Skeletal muscle cell (primary cell): ENCODE data around the gene LCOR.

ENCODE experiments used
- DNase-seq: peaks from one replicate; pipeline ENCODE4 v3.0.0-alpha.2; 2010; ENCODE audit warnings: low read depth
- H3K4me3 ChIP-seq: 2 replicates; pipeline ENCODE4 v1.5.1; 2011; ENCODE audit warnings: low read depth, mild to moderate bottlenecking, control low read depth, low read length, moderate library complexity

LCOR gene

GRCh38 chr10:97001183-97001991, 169.3 kb downstream of the LCOR start:
- H3K4me3 ChIP-seq, result no peak overlapping the region
- DNase-seq, result no peak

DNA sequence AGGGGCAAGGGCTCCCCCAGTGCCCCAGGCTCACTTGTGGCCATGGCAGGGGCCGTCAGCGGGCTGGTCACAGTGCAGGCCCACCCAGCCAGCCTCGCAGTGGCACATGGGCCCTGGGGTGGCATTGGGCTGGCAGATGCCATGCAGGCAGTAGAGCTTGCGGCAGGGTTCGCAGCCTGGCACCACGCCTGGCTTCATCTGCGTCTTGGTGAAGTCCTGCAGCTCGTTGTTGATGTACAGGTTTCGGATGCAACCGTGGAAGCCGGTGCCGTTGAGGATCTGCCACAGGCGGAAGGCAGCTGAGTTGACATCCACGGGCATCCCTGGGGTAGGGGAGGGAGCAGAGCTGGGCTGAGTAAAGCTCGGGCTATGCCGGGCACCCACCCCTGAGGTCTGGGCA, 170.6 kb downstream of the LCOR start:
- no peak for DNase-seq
- no peak overlapping the region for H3K4me3 ChIP-seq

DNA sequence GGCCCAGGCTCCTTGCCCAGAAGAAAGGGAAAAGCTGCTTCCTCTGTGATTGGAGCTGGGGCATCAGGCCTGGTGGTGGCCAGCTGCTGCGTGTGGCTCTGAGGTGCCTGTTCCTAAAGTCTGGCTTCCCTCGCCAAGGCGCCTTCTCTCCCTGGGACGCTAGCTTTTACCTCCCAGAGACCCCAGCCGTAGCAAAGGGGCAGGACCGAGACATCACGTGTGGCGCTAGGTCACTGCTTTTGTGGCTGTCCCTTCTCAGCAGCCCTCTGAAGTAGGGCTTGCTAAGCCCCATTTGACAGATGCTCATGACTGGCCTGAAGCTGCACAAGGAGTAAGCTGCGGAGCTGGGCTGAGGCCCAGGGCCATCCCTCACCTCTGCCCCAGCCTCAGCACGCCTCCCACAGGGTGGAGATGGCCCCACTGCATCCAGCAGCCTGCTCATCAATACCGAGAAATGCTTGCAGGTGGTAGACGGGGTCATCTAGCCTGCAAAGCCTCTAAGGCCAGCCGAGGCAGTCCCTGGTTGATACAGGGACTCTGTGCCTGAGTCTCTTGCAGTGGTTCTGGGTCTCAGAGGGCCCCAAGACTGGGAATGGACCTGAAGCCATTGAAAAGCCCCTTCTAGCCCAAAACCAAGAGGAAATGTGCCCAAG, 171.2 kb downstream of the LCOR start:
- H3K4me3 ChIP-seq, result no peak overlapping the region
- no peak for DNase-seq

- H3K4me3 ChIP-seq, result no peak overlapping the region
- no peak for DNase-seq
Measured at GRCh38 chr10:97003804-97004201, 171.7 kb downstream of the LCOR start.

- H3K4me3 ChIP-seq, result no peak overlapping the region
- DNase-seq, result no peak
Measured at GRCh38 chr10:97004591-97004990, 172.5 kb downstream of the LCOR start.

- DNase-seq, result no peak
- no peak overlapping the region for H3K4me3 ChIP-seq
Measured at GRCh38 chr10:97005349-97005748, 173.3 kb downstream of the LCOR start.

- H3K4me3 ChIP-seq, result no peak overlapping the region
- DNase-seq, result no peak
Measured at GRCh38 chr10:97006364-97006763, 174.3 kb downstream of the LCOR start.

GRCh38 chr10:97007417-97007816, 175.3 kb downstream of the LCOR start:
- no peak for DNase-seq
- H3K4me3 ChIP-seq, result no peak overlapping the region

GRCh38 chr10:97010695-97011206, 178.7 kb downstream of the LCOR start:
- H3K4me3 ChIP-seq, result no peak overlapping the region
- DNase-seq, result no peak

DNA sequence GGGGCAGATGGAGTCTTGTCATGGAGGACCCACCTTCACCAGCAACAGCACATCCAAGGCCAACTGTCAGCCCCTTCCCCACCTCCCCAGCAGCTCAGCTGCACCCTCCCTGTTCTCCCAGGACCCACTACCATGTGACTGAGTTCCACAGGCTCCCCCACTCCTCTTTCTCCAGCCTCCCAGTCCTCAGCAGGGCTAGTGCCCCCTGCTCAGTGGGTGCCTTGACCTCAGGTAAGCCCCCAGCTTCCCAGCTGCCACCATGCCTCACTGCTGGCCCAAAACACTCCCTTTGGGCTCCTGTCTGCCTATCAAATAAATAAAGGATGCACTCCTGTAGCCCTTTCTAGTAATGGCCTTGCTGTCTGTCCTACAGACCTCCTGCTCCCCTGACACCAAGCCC, 179.3 kb downstream of the LCOR start:
- DNase-seq, result no peak
- H3K4me3 ChIP-seq, result no peak overlapping the region

DNA sequence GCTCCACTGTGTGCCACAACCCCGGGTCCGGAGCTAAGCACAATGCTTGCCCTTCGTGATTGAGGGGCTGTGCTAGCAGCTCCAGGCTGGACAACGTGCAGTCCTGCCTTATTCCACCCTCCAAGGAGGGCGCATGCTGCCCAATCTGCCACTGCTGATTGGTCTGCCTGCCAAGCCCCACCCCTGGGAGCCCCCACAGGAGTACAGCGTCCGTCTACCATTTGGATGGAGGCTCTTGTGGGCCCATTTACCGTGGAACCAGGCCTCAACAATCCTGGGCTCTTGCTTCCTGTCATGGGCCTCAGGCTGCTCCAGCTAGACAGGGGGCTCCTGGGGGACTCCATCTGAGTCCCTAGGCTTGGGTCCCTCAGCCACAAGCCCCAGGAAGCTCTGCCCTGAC, 180.4 kb downstream of the LCOR start:
- H3K4me3 ChIP-seq, result no peak overlapping the region
- DNase-seq, result no peak

GRCh38 chr10:97013568-97013967, 181.5 kb downstream of the LCOR start:
- DNase-seq, result no peak
- no peak overlapping the region for H3K4me3 ChIP-seq

DNA sequence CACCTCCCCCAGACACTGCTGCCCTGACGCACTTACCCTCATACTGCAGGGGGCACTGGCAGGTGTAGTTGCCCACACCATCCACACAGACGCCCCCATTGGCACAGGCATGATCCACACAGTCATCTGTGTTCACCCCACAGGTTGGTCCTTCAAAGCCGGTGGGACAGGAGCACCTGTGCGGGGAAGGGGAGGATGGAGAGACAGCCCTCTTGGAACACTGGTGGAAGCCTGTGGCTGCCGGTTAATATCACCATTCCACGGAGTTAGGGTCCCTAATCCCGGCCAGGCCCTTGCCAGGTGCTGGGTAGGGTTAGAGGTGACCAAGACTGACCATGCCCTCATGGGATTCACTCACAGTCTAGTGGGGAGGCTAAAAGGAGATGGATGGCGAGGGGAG, 181.9 kb downstream of the LCOR start:
- no peak for DNase-seq
- H3K4me3 ChIP-seq, result no peak overlapping the region

DNA sequence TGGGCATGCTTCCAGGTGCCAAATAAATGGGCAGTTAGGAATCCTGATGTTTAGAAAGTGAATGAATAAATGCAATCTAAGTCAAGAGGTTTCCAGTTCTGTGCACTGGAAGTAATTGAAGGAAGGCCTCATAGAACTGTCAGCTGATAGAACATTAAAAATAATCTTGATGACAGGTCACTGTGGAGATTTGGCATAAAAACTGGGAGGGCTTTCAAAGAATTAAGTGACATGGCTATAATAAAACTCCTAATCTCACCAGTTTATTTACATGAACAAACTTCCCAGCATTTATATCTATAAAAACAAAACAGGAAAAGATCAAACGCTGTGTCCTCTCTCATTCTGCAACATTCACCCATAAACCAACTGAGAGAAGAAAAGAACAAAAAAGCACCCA, 183.1 kb downstream of the LCOR start:
- no peak for DNase-seq

GRCh38 chr10:97016728-97017473, 184.8 kb downstream of the LCOR start:
- no peak for DNase-seq
- no peak overlapping the region for H3K4me3 ChIP-seq

More for the DNA sequence above, 183.1 kb downstream of the LCOR start:
- no peak overlapping the region for H3K4me3 ChIP-seq

DNA sequence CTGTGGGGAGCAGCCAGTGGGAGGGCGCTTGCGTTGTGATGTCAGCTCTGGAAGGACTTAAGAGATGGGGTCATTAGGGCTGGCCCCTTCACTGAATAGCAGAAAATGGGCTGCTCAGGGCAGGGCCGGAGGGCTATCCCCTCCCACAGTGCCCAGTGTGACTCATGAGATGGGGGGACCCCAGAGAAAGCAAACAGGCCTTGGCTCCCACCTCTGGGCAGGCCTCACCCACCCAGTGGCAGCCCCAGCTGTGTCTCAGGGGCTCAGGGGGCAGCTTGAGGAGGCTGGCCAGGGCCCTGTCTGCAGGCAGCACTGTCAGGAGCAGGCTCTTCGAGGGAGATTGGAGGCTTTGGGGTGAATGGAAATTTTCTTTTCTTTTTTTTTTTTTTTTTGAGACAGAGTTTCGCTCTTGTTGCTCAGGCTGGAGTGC, 185.4 kb downstream of the LCOR start:
- no peak for DNase-seq
- H3K4me3 ChIP-seq, result no peak overlapping the region

GRCh38 chr10:97018251-97019212, 186.4 kb downstream of the LCOR start:
- no peak for DNase-seq

GRCh38 chr10:97019213-97019844, 187.2 kb downstream of the LCOR start:
- DNase-seq, result no peak
- H3K4me3 ChIP-seq, result no peak overlapping the region

More at GRCh38 chr10:97018251-97019212, 186.4 kb downstream of the LCOR start:
- no peak overlapping the region for H3K4me3 ChIP-seq
